GM12801 (cell line): ENCODE results near the gene SOX4.

ENCODE experiments used
- CTCF ChIP-seq: IDR thresholded peaks from one replicate; pipeline ENCODE4 v1.5.1; 2011; ENCODE audit warnings: control low read depth; ENCODE audit not compliant: insufficient read length; ENCODE audit errors: extremely low read depth

Gene SOX4

GRCh38 chr6:21594416-21595281, 1.1 kb downstream of the SOX4 start:
- no peak for TF ChIP-seq CTCF

GRCh38 chr6:21595285-21596144, 2.0 kb downstream of the SOX4 start:
- TF ChIP-seq CTCF, result no peak

GRCh38 chr6:21596145-21596948, 2.8 kb downstream of the SOX4 start:
- no peak for TF ChIP-seq CTCF

- TF ChIP-seq CTCF, result no peak
Observed at GRCh38 chr6:21596949-21597682, 3.6 kb downstream of the SOX4 start.

- TF ChIP-seq CTCF, result no peak
Observed at GRCh38 chr6:21597801-21598673, 4.5 kb downstream of the SOX4 start.

GRCh38 chr6:21598674-21599023, 5.1 kb downstream of the SOX4 start:
- TF ChIP-seq CTCF, result no peak
